Epithelial cell of esophagus (primary cell): ENCODE results near the gene GADD45A.
"Not testable (repeated sequence)": the region's sequence is repeated elsewhere in the genome, so short reads cannot be mapped to it uniquely, and the experiment has no call there.

Source experiments
- DNase-seq: peaks from one replicate; pipeline ENCODE4 v3.0.0; 2010; ENCODE audit warnings: low read depth
- H3K4me3 ChIP-seq: 2 replicates; pipeline ENCODE4 v1.5.1; 2011; ENCODE audit warnings: mild to moderate bottlenecking, low read length, control low read depth
- CTCF ChIP-seq: IDR thresholded peaks from 2 replicates; pipeline ENCODE4 v1.5.1; 2011; ENCODE audit warnings: low read depth, mild to moderate bottlenecking, low read length, control low read depth, inconsistent platforms; ENCODE audit not compliant: insufficient read depth; ENCODE audit errors: missing control alignments

Gene GADD45A

DNA sequence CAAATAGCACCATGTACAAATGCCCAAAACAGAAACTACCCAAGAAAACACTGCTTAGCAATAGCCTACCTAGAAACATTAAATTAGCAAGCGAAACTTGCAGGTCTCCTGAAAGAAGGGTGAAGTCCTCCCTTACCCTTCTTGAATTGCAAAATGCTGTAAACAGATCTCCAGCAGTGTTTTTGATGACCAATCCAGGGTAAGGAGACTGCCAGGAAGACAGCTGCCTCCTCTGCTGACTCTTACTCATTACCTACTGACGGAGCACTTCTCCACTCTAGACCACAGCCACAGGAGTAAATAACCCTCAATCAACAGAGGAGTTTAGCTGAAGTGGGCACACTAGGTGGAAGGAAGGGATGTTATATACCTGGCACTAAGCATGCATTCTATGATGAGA lies 32.2 kb upstream of the GADD45A start:
- no peak for TF ChIP-seq CTCF
- peak; percentile 87 for DNase-seq
- no peak overlapping the region for H3K4me3 ChIP-seq

- TF ChIP-seq CTCF: no peak
- DNase-seq: no peak
- H3K4me3 ChIP-seq: no peak overlapping the region
Measured at GRCh38 chr1:67653304-67653703, 31.7 kb upstream of the GADD45A start.

GRCh38 chr1:67655581-67655980 lies 29.4 kb upstream of the GADD45A start:
- DNase-seq: no peak
- H3K4me3 ChIP-seq: no peak overlapping the region
- no peak for TF ChIP-seq CTCF

DNA sequence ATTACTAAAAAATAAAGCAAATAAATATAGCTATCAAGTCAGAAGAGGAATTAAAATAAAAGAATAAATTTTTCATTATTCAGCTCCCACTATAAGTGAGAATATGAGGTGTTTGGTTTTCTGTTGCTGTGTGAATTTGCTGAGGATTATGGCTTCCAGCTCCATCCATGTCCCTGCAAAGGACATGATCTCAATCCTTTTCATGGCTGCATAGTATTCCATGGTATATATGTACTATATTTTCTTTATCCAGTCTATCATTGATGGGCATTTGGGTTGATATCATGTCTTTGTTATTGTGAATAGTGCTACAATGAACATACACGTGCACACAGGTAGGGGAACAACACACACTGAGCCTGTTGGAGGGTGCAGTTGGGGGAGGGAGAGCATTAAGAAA lies 27.8 kb upstream of the GADD45A start:
- H3K4me3 ChIP-seq, DNase-seq: not testable (repeated sequence)

DNA sequence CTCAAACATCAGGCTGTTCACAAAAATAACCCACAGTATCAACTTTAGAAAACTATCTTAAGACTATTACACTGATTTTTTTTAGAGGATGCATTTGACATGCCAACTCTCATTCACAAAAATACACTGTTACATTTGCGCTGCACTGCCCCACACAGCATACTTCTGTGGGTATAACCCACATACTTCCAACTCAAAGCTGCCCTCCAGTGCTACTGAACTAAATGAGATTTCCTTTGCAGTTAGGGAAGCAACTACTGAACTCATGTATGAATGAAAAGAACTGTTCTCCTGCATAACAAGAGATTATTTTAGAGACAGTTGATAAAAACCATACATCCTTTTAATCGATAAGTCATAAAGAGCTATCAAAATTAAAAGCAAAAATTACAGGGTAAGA lies 25.8 kb upstream of the GADD45A start:
- no peak for TF ChIP-seq CTCF
- no peak overlapping the region for H3K4me3 ChIP-seq
- DNase-seq: no peak

GRCh38 chr1:67662884-67663283 lies 22.1 kb upstream of the GADD45A start:
- TF ChIP-seq CTCF: no peak
- no peak overlapping the region for H3K4me3 ChIP-seq
- DNase-seq: no peak

- H3K4me3 ChIP-seq: no peak overlapping the region
- DNase-seq: no peak
- TF ChIP-seq CTCF: no peak
Measured at GRCh38 chr1:67664048-67664447, 21.0 kb upstream of the GADD45A start.

DNA sequence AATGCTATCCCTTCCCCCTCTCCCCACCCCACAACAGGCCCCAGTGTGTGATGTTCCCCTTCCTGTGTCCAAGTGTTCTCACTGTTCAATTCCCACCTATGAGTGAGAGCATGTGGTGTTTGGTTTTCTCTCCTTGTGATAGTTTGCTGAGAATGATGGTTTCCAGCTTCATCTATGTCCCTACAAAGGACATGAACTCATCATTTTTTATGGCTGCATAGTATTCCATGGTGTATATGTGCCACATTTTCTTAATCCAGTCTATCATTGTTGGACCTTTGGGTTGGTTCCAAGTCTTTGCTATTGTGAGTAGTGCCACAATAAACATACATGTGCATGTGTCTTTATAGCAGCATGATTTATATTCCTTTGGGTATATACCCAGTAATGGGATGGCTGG lies 19.7 kb upstream of the GADD45A start:
- not testable (repeated sequence) for H3K4me3 ChIP-seq, DNase-seq
